HepG2 (cell line): ENCODE measurements around the gene HSPA1A. TPM values are rescaled to one million over a fixed set of nuclear protein-coding genes. Genes with fewer than 3 reads are reported as not detected.
A peak's percentile ranks its signal among the peaks of the same experiment; 100 is the strongest.

Experiments used
- DMAP1 ChIP-seq: IDR thresholded peaks from 2 replicates; pipeline ENCODE4 v1.6.1; 2016
- EEA1 ChIP-seq: sonication (generic); formaldehyde crosslinking; IDR thresholded peaks from 2 replicates; pipeline ENCODE4 v1.5.1; 2020; ENCODE audit warnings: mild to moderate bottlenecking, missing genetic modification reagents, borderline replicate concordance
- ERF ChIP-seq: IDR thresholded peaks from 2 replicates; pipeline ENCODE4 v1.6.1; 2018; ENCODE audit warnings: missing biosample characterization, missing genetic modification reagents
- HMG20A ChIP-seq: IDR thresholded peaks from 2 replicates; pipeline ENCODE4 v1.6.1; 2016; ENCODE audit warnings: borderline replicate concordance
- IRF2 ChIP-seq: IDR thresholded peaks from 2 replicates; pipeline ENCODE4 v1.6.1; 2018; ENCODE audit warnings: missing genetic modification reagents, missing compliant biosample characterization
- KDM2A ChIP-seq: sonication (generic); formaldehyde crosslinking; IDR thresholded peaks from 2 replicates; pipeline ENCODE4 v1.4.0; 2020; ENCODE audit warnings: low read depth, missing genetic modification reagents, borderline replicate concordance
- NPAS2 ChIP-seq: sonication (generic); formaldehyde crosslinking; IDR thresholded peaks from 2 replicates; pipeline ENCODE4 v1.8.0; 2022; ENCODE audit warnings: mild to moderate bottlenecking, missing genetic modification reagents, borderline replicate concordance
- PHF5A ChIP-seq: IDR thresholded peaks from one replicate; pipeline ENCODE4 v1.6.1; 2018; ENCODE audit warnings: low read depth, missing genetic modification reagents; ENCODE audit not compliant: unreplicated experiment
- SP4 ChIP-seq: sonication (generic); formaldehyde crosslinking; IDR thresholded peaks from 2 replicates; pipeline ENCODE4 v1.8.1; 2023; ENCODE audit warnings: mild to moderate bottlenecking, missing genetic modification reagents
- STAG1 ChIP-seq: sonication (generic); formaldehyde crosslinking; IDR thresholded peaks from 2 replicates; pipeline ENCODE4 v1.4.0; 2020; ENCODE audit warnings: missing genetic modification reagents
- ZBTB49 ChIP-seq: sonication (generic); formaldehyde crosslinking; IDR thresholded peaks from 2 replicates; pipeline ENCODE4 v1.4.0; 2020; ENCODE audit warnings: missing genetic modification reagents, borderline replicate concordance
- ZFP41 ChIP-seq: sonication (generic); formaldehyde crosslinking; IDR thresholded peaks from 2 replicates; pipeline ENCODE4 v1.4.0; 2020; ENCODE audit warnings: mild to moderate bottlenecking, missing genetic modification reagents, borderline replicate concordance
- ZNF124 ChIP-seq: sonication (generic); formaldehyde crosslinking; IDR thresholded peaks from 2 replicates; pipeline ENCODE4 v1.4.0; 2020; ENCODE audit warnings: missing genetic modification reagents
- polyA plus RNA-seq, 8 experiments: library from polyadenylated mRNA; depleted of rRNA in 3 of 8; stranded (reverse) in 7 of 8; unstranded in 1 of 8; fragments of >200 nt; fragmentation: Illumina TruSeq in 4 of 8; extraction: Trizol in 4 of 8; gene quantifications; 2 replicates each; pipeline versions ENCODE4 v1.2.1 to v1.2.3, GENCODE V29; 2011 to 2016; ENCODE audit warnings: low read depth in 4 of 8, missing spikeins in 1 of 8, mixed read lengths in 1 of 8; ENCODE audit not compliant: insufficient read depth in 1 of 8
- total RNA-seq, 5 experiments: library from RNA; depleted of rRNA; stranded (reverse); fragments of >200 nt; fragmentation: Illumina TruSeq; extraction: Trizol; gene quantifications; 2 replicates each; pipeline ENCODE4 v1.2.3, GENCODE V29; 2016; ENCODE audit warnings: low read depth in 1 of 5
- TF ChIP-seq, protein P1 (sequence below): sonication (generic); formaldehyde crosslinking; conservative IDR thresholded peaks from 2 replicates; pipeline ENCODE4 v1.8.0; 2022; ENCODE audit warnings: mild to moderate bottlenecking, moderate library complexity, missing genetic modification reagents
- TF ChIP-seq, protein P2 (sequence below): sonication (generic); formaldehyde crosslinking; IDR thresholded peaks from 2 replicates; pipeline ENCODE4 v1.5.0; 2020; ENCODE audit warnings: missing genetic modification reagents, mild to moderate bottlenecking, borderline replicate concordance
- TF ChIP-seq, protein P3 (sequence below): sonication (generic); formaldehyde crosslinking; IDR thresholded peaks from 2 replicates; pipeline ENCODE4 v1.5.0; 2020; ENCODE audit warnings: missing genetic modification reagents
- TF ChIP-seq, protein P4 (sequence below): IDR thresholded peaks from 2 replicates; pipeline ENCODE4 v1.6.1; 2016; ENCODE audit warnings: low read depth

Gene HSPA1A
- total and polyA plus RNA-seq, 2 of the 13 experiments (the other 11 are each of a cell fraction or from before 2014, with no cell fraction given): 44.5 to 85.0 TPM

DNA sequence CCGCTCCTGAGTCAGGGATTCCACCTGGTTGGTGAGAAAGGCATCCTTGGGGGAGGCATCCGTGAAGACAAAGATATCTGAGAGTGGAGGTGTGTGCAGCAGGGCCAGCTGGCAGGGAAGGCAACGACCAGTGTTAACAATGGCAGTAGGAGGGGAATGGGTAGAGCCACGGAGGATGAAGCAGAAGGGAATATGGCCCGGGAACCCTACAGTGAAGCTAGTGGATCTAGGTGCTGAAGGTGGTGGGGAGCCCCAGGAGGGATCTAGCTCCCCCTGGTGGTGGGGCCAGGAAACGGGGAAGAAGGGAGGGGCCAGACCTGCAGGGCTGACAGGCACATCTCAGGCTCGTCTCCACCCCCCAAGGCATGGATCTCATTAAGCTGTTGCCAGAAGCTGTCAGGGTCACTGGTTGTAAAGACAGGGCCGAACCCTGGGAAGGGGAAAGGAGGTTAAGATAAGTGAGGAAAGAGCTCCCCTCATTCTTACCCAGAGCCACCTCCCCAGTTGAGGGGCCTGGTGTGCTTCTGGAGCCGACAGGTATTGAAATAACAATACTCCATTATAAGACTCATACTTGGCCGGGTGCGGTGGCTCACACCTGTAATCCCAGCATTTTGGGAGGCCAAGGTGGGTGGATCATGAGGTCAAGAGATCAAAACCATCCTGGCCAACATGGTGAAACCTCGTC is 45.5 kb upstream of the HSPA1A start (continued):
- TF ChIP-seq ZBTB49: no peak
- TF ChIP-seq DMAP1 (CRISPR knock-in tag): 0 out of 2 replicates have a peak, but pooled peaks have one; percentile 23
- peak; percentile 88 for TF ChIP-seq ERF (CRISPR knock-in tag)
- TF ChIP-seq, protein P1, sequence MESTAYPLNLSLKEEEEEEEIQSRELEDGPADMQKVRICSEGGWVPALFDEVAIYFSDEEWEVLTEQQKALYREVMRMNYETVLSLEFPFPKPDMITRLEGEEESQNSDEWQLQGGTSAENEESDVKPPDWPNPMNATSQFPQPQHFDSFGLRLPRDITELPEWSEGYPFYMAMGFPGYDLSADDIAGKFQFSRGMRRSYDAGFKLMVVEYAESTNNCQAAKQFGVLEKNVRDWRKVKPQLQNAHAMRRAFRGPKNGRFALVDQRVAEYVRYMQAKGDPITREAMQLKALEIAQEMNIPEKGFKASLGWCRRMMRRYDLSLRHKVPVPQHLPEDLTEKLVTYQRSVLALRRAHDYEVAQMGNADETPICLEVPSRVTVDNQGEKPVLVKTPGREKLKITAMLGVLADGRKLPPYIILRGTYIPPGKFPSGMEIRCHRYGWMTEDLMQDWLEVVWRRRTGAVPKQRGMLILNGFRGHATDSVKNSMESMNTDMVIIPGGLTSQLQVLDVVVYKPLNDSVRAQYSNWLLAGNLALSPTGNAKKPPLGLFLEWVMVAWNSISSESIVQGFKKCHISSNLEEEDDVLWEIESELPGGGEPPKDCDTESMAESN (CRISPR knock-in tag): peak; percentile 49; the same call in 1 of the 2 replicates
- TF ChIP-seq EEA1 (CRISPR knock-in tag): 0 out of 2 replicates have a peak, but pooled peaks have one; percentile 67
- peak; percentile 80 for TF ChIP-seq PHF5A
- TF ChIP-seq, protein P2, sequence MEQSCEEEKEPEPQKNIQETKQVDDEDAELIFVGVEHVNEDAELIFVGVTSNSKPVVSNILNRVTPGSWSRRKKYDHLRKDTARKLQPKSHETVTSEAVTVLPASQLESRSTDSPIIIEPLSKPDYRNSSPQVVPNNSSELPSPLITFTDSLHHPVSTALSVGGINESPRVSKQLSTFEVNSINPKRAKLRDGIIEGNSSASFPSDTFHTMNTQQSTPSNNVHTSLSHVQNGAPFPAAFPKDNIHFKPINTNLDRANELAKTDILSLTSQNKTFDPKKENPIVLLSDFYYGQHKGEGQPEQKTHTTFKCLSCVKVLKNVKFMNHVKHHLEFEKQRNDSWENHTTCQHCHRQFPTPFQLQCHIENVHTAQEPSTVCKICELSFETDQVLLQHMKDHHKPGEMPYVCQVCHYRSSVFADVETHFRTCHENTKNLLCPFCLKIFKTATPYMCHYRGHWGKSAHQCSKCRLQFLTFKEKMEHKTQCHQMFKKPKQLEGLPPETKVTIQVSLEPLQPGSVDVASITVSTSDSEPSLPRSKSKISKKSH (CRISPR knock-in tag): peak; percentile 84; the same call in 1 of the 2 replicates
- TF ChIP-seq, protein P3, sequence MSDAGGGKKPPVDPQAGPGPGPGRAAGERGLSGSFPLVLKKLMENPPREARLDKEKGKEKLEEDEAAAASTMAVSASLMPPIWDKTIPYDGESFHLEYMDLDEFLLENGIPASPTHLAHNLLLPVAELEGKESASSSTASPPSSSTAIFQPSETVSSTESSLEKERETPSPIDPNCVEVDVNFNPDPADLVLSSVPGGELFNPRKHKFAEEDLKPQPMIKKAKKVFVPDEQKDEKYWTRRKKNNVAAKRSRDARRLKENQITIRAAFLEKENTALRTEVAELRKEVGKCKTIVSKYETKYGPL (CRISPR knock-in tag): no peak
- peak; percentile 39; the same call in 1 of the 2 replicates for TF ChIP-seq ZFP41 (CRISPR knock-in tag)
- 0 out of 2 replicates have a peak, but pooled peaks have one; percentile 75 for TF ChIP-seq ZNF124
- TF ChIP-seq, protein P4, sequence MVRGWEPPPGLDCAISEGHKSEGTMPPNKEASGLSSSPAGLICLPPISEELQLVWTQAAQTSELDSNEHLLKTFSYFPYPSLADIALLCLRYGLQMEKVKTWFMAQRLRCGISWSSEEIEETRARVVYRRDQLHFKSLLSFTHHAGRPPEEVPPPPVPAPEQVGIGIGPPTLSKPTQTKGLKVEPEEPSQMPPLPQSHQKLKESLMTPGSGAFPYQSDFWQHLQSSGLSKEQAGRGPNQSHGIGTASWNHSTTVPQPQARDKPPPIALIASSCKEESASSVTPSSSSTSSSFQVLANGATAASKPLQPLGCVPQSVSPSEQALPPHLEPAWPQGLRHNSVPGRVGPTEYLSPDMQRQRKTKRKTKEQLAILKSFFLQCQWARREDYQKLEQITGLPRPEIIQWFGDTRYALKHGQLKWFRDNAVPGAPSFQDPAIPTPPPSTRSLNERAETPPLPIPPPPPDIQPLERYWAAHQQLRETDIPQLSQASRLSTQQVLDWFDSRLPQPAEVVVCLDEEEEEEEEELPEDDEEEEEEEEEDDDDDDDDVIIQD (CRISPR knock-in tag): peak; percentile 48; the same call in 1 of the 2 replicates
- TF ChIP-seq KDM2A (CRISPR knock-in tag): peak; percentile 80
- no peak for TF ChIP-seq NPAS2 (CRISPR knock-in tag)
- TF ChIP-seq SP4: peak; percentile 38; the same call in 1 of the 2 replicates
- peak; percentile 46; the same call in 1 of the 2 replicates for TF ChIP-seq HMG20A (CRISPR knock-in tag)
- peak; percentile 80 for TF ChIP-seq IRF2 (CRISPR knock-in tag)
- TF ChIP-seq STAG1 (CRISPR knock-in tag): peak; percentile 91
